ENCODE results near the gene GNLY.
"Not testable (repeated sequence)": the region's sequence is repeated elsewhere in the genome, so short reads cannot be mapped to it uniquely, and the experiment has no call there.

Gene GNLY

GRCh38 chr2:85665264-85665937, 28.8 kb upstream of the GNLY start:
- no peak for DNase-seq

- DNase-seq: no peak
Observed at GRCh38 chr2:85666016-85666415, 28.1 kb upstream of the GNLY start.

- peak; percentile 35 to 46 for DNase-seq
Observed at GRCh38 chr2:85666435-85667316, 27.5 kb upstream of the GNLY start.

GRCh38 chr2:85667561-85668008, 26.6 kb upstream of the GNLY start:
- no peak for DNase-seq

GRCh38 chr2:85668009-85668856, 25.9 kb upstream of the GNLY start, which contains the start of gene SFTPB:
TSS of gene SFTPB (minus strand) at chr2:85668199. CDS start at chr2:85668183, 16 bp downstream.
- DNase-seq: no peak

GRCh38 chr2:85668857-85669142, 25.4 kb upstream of the GNLY start:
- no peak for DNase-seq

GRCh38 chr2:85669549-85669948, 24.6 kb upstream of the GNLY start:
- no peak for DNase-seq

GRCh38 chr2:85670416-85670815, 23.7 kb upstream of the GNLY start:
- not testable (repeated sequence) for DNase-seq

- DNase-seq: peak in 1 of 2 donors; percentile 45
Observed at GRCh38 chr2:85672456-85672855, 21.7 kb upstream of the GNLY start.

- DNase-seq: peak; percentile 20 to 42
Observed at GRCh38 chr2:85673716-85674375, 20.3 kb upstream of the GNLY start.

GRCh38 chr2:85674417-85674816, 19.7 kb upstream of the GNLY start:
- peak; percentile 83 to 85 for DNase-seq

- DNase-seq: no peak
Observed at GRCh38 chr2:85675427-85675826, 18.7 kb upstream of the GNLY start.

GRCh38 chr2:85675866-85676548, 18.2 kb upstream of the GNLY start:
- no peak for DNase-seq

GRCh38 chr2:85678377-85678776, 15.8 kb upstream of the GNLY start:
- DNase-seq: no peak

GRCh38 chr2:85678794-85679672, 15.1 kb upstream of the GNLY start:
- DNase-seq: peak; percentile 20 to 81

- no peak for DNase-seq
Observed at GRCh38 chr2:85680707-85681371, 13.3 kb upstream of the GNLY start.

- DNase-seq: no peak
Observed at GRCh38 chr2:85681372-85681763, 12.8 kb upstream of the GNLY start.

GRCh38 chr2:85681776-85682175, 12.4 kb upstream of the GNLY start:
- DNase-seq: no peak

- DNase-seq: no peak
Observed at GRCh38 chr2:85682378-85682777, 11.8 kb upstream of the GNLY start.

- no peak for DNase-seq
Observed at GRCh38 chr2:85684380-85684779, 9.8 kb upstream of the GNLY start.

- DNase-seq: no peak
Observed at GRCh38 chr2:85684806-85685205, 9.4 kb upstream of the GNLY start.
